ENCODE results near the gene MR1.

DNA sequence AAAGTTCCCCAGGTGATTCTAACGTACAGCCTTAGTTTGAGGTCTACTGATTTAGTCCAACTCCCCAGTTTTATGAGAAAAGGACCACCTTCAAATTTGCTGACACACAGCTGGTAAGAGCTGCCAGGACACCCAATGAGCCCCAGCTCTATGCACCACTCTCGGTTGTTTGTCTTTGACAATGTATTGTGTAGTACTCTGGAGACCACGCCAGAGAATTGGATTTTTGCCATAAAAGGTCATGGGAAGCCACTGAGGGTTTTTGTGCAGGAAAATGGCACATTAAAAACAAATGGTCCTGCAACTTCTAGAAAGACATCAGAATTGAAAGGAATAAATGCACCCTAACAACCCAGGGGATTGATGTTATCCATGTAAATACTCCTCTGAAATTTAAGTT, 47.6 kb downstream of the MR1 start:
- no peak for TF ChIP-seq JUN (CRISPR knock-in tag; IDR thresholded peaks at IDR 0.05)
- TF ChIP-seq ADNP (CRISPR knock-in tag; IDR thresholded peaks at IDR 0.05) = no peak
- no peak for TF ChIP-seq PPARG (CRISPR knock-in tag; conservative IDR thresholded peaks at IDR 0.05)
